ENCODE data around the gene AKR1C1.
"Not testable (repeated sequence)": the region's sequence is repeated elsewhere in the genome, so short reads cannot be mapped to it uniquely, and the experiment has no call there.

DNA sequence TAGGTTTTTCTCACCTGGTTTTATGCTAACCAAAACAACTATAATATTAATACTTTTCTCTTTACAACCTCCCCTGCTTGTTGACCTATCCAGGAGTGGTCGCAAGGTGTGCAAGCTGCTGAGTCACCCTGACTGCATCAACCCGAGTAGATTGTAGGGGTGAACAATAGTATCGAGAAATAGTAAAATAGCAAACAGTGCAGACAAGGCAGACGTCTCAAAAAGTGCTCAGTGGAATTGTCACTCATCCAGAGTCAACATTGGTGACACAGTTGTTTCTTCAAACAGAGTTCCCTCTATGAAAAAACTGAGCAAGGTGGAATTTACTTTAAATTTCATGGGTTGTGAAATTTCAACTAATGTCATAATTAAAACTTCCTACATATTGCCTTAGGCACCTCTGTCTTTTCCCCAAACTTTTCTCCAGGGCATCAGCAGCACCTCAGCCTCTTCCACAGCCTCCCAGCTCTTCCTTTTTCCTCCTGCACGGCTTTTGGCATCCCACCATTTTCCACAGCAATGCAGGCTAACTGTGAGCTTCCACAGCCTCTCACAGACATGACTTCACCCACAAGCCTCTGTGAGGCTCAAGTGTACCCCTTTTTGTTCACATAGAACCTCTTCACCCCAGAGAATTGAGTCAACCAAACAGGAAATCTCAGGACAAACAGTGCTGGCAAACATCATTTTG lies 6.1 kb upstream of the AKR1C1 start:
- not testable (repeated sequence) for TF ChIP-seq CTCF (IDR thresholded peaks at IDR 0.05; ENCODE audit: low read depth, low read length, poor library complexity, severe bottlenecking); EZH2phosphoT487 (IDR thresholded peaks at IDR 0.05; ENCODE audit: borderline replicate concordance, low read length)

Data from DOHH2 (cell line).